Thoracic aorta (tissue), 2 donors: Measurements from ENCODE around the gene IFNG-AS1. TPM values are rescaled to one million over a fixed set of nuclear protein-coding genes. Genes with fewer than 3 reads are reported as not detected.

Experiments
- ATAC-seq: fragments of 150-250 bp; one replicate; pipeline ENCODE4 v1.8.0; 2017; ENCODE audit warnings: low read depth; ENCODE audit not compliant: insufficient number of reproducible peaks, low FRiP score
- DNase-seq: peaks from one replicate; pipeline ENCODE4 v3.0.0-alpha.2; 2020; ENCODE audit warnings: low spot score
- H3K27ac ChIP-seq, 2 donors: fragments of 200-600 bp; sonication (generic); 1 replicate in 1 of 2; 2 replicates in 1 of 2; pipeline ENCODE4 v1.5.1; 2016; ENCODE audit warnings: mild to moderate bottlenecking in 2 of 2, moderate library complexity in 2 of 2
- H3K27me3 ChIP-seq: fragments of 200-600 bp; sonication (generic); replicated peaks from 2 replicates; pipeline ENCODE4 v1.6.0; 2016; ENCODE audit warnings: mild to moderate bottlenecking; ENCODE audit not compliant: insufficient read depth
- H3K36me3 ChIP-seq: fragments of 200-600 bp; sonication (generic); one replicate; pipeline ENCODE4 v1.5.1; 2016
- H3K4me1 ChIP-seq, 2 donors: fragments of 200-600 bp; sonication (generic); 1 replicate in 1 of 2; 2 replicates in 1 of 2; pipeline versions ENCODE4 v1.5.1 to v1.6.0; 2016; ENCODE audit warnings: low read depth in 2 of 2, mild to moderate bottlenecking in 1 of 2; ENCODE audit not compliant: control insufficient read depth in 1 of 2
- H3K4me3 ChIP-seq: fragments of 200-600 bp; sonication (generic); 2 replicates; pipeline ENCODE4 v1.5.1; 2016; ENCODE audit warnings: mild to moderate bottlenecking
- H3K9me3 ChIP-seq: fragments of 200-600 bp; sonication (generic); 2 replicates; pipeline ENCODE4 v1.5.1; 2016
- total RNA-seq, 2 donors: library from RNA; depleted of rRNA; stranded (reverse); fragments of >200 nt; gene quantifications; one replicate each; pipeline versions ENCODE4 v1.1.0 to v1.2.3, GENCODE V29; 2016
- TF ChIP-seq, protein P1 (sequence below): fragments of 200-600 bp; sonication (generic); IDR thresholded peaks from one replicate; pipeline ENCODE4 v1.5.1; 2019; ENCODE audit warnings: antibody characterized with exemption

The IFNG-AS1 gene
- total RNA-seq, 2 donors from 2014 or later: 0.92 TPM; not detected in 1

DNA sequence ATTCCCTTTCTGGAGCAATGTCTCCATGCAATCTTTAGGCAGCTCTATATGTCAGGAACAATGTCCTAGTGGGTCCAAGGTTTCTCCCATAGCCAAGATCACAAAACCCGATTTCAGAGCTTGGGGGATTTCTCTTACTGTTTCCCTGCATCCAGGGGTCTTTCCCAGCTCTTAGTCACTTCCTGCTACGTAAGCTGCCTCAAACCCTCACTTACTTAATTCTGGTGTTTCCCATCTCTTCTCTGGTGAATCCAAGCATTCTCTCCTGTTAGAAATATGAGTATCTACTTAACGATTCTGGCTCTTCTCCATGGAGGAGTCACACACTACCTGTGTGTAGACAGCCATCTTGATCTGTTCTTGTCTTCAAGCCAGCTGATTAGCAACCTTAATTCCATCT, 80.0 kb downstream of the IFNG-AS1 start:
- Histone ChIP-seq H3K9me3 (no peaks in the 10 kb centered on the region), H3K27ac (no peak overlapping the region), H3K36me3 (no peaks in the 10 kb centered on the region), H3K4me1 (no peaks in the 10 kb centered on the region), H3K27me3 (no peaks in the 10 kb centered on the region), H3K4me3 (no peak overlapping the region)
- ATAC-seq (no peak), DNase-seq (no peak)
- TF ChIP-seq, protein P1, sequence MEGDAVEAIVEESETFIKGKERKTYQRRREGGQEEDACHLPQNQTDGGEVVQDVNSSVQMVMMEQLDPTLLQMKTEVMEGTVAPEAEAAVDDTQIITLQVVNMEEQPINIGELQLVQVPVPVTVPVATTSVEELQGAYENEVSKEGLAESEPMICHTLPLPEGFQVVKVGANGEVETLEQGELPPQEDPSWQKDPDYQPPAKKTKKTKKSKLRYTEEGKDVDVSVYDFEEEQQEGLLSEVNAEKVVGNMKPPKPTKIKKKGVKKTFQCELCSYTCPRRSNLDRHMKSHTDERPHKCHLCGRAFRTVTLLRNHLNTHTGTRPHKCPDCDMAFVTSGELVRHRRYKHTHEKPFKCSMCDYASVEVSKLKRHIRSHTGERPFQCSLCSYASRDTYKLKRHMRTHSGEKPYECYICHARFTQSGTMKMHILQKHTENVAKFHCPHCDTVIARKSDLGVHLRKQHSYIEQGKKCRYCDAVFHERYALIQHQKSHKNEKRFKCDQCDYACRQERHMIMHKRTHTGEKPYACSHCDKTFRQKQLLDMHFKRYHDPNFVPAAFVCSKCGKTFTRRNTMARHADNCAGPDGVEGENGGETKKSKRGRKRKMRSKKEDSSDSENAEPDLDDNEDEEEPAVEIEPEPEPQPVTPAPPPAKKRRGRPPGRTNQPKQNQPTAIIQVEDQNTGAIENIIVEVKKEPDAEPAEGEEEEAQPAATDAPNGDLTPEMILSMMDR: no peak

Other genes starting within 250 kb of the IFNG-AS1 start
- not detected for gene IFNG, start 170.3 kb downstream of the IFNG-AS1 start, total RNA-seq
- gene IL26, start 236.4 kb downstream of the IFNG-AS1 start, total RNA-seq: not detected